Measurements from ENCODE around the gene GALNT18.

The GALNT18 gene

GRCh38 chr11:11626128-11626527 is 4.3 kb upstream of the GALNT18 start:
- in situ Hi-C loops (cut with HindIII; ENCODE audit: low sequenced_read_pairs) = no loop called here

GRCh38 chr11:11624926-11625325 is 3.1 kb upstream of the GALNT18 start:
- in situ Hi-C loops (cut with HindIII; ENCODE audit: low sequenced_read_pairs) = no loop called here

GRCh38 chr11:11624204-11624603 is 2.4 kb upstream of the GALNT18 start:
- in situ Hi-C loops (cut with HindIII; ENCODE audit: low sequenced_read_pairs) = no loop called here

GRCh38 chr11:11622772-11623171 is 967 bp upstream of the GALNT18 start:
- in situ Hi-C loops (cut with HindIII; ENCODE audit: low sequenced_read_pairs) = no loop called here

GRCh38 chr11:11622340-11622706 is 518 bp upstream of the GALNT18 start:
- in situ Hi-C loops (cut with HindIII; ENCODE audit: low sequenced_read_pairs) = no loop called here

- in situ Hi-C loops (cut with HindIII; ENCODE audit: low sequenced_read_pairs) = no loop called here
These were observed 758 bp downstream of the GALNT18 start for GRCh38 chr11:11620921-11621572.

- in situ Hi-C loops (cut with HindIII; ENCODE audit: low sequenced_read_pairs) = no loop called here
These were observed 1.5 kb downstream of the GALNT18 start for GRCh38 chr11:11620173-11620920.

- in situ Hi-C loops (cut with HindIII; ENCODE audit: low sequenced_read_pairs) = no loop called here
These were observed 2.8 kb downstream of the GALNT18 start for GRCh38 chr11:11618973-11619435.

- in situ Hi-C loops (cut with HindIII; ENCODE audit: low sequenced_read_pairs) = no loop called here
These were observed 6.7 kb downstream of the GALNT18 start for GRCh38 chr11:11615086-11615485.

GRCh38 chr11:11612439-11612838 is 9.4 kb downstream of the GALNT18 start:
- in situ Hi-C loops (cut with HindIII; ENCODE audit: low sequenced_read_pairs) = loop anchor here (5.0 kb wide), 1 partner anchor 90 kb away; no protein-coding TSS in a partner anchor

GRCh38 chr11:11611381-11611780 is 10.4 kb downstream of the GALNT18 start:
- in situ Hi-C loops (cut with HindIII; ENCODE audit: low sequenced_read_pairs) = loop anchor here (5.0 kb wide), 1 partner anchor 91 kb away; no protein-coding TSS in a partner anchor

- in situ Hi-C loops (cut with HindIII; ENCODE audit: low sequenced_read_pairs) = no loop called here
These were observed 13.0 kb downstream of the GALNT18 start for GRCh38 chr11:11608783-11609232.

GRCh38 chr11:11607772-11608171 is 14.0 kb downstream of the GALNT18 start:
- in situ Hi-C loops (cut with HindIII; ENCODE audit: low sequenced_read_pairs) = no loop called here

GRCh38 chr11:11605821-11606450 is 15.9 kb downstream of the GALNT18 start:
- in situ Hi-C loops (cut with HindIII; ENCODE audit: low sequenced_read_pairs) = no loop called here

GRCh38 chr11:11605181-11605580 is 16.6 kb downstream of the GALNT18 start:
- in situ Hi-C loops (cut with HindIII; ENCODE audit: low sequenced_read_pairs) = no loop called here

- in situ Hi-C loops (cut with HindIII; ENCODE audit: low sequenced_read_pairs) = no loop called here
These were observed 17.3 kb downstream of the GALNT18 start for GRCh38 chr11:11604370-11604990.

GRCh38 chr11:11602011-11602410 is 19.8 kb downstream of the GALNT18 start:
- in situ Hi-C loops (cut with HindIII; ENCODE audit: low sequenced_read_pairs) = no loop called here

- in situ Hi-C loops (cut with HindIII; ENCODE audit: low sequenced_read_pairs) = no loop called here
These were observed 21.5 kb downstream of the GALNT18 start for GRCh38 chr11:11600288-11600687.

GRCh38 chr11:11598243-11598642 is 23.6 kb downstream of the GALNT18 start:
- in situ Hi-C loops (cut with HindIII; ENCODE audit: low sequenced_read_pairs) = no loop called here

GRCh38 chr11:11594162-11594561 is 27.6 kb downstream of the GALNT18 start:
- in situ Hi-C loops (cut with HindIII; ENCODE audit: low sequenced_read_pairs) = loop anchor here (5.0 kb wide), 2 partner anchors 48 to 73 kb away; no protein-coding TSS in a partner anchor

GRCh38 chr11:11592146-11592684 is 29.6 kb downstream of the GALNT18 start:
- in situ Hi-C loops (cut with HindIII; ENCODE audit: low sequenced_read_pairs) = loop anchor here (5.0 kb wide), 2 partner anchors 50 to 75 kb away; no protein-coding TSS in a partner anchor

Data from endothelial cell of hepatic sinusoid (primary cell).